MCF 10A (cell line): ENCODE measurements around the gene TMEM232. TPM values are rescaled to one million over a fixed set of nuclear protein-coding genes. Genes with fewer than 3 reads are reported as not detected.

Experiments used
- BruUV-seq: library from RNA; stranded (reverse); fragments of 400-500 nt; replicated peaks from 2 replicates; lab custom pipeline; 2021; lab: Mats Ljungman, UMichigan
- CTCF ChIA-PET: fragments of 300-600 bp; sonication (Branson Sonifier 250); formaldehyde crosslinking; extraction: SDS; loops from one replicate; lab custom pipeline; 2021; ENCODE audit warnings: antibody characterized with exemption, inconsistent platforms; lab: Yijun Ruan, JAX
- POLR2A ChIA-PET: fragments of 300-600, 350-650 bp; sonication (Branson Sonifier 250); formaldehyde crosslinking; extraction: SDS; loops from one replicate; lab custom pipeline; 2020; ENCODE audit warnings: antibody characterized with exemption, inconsistent platforms; lab: Yijun Ruan, JAX
- DNase-seq: peaks from one replicate; pipeline ENCODE4 v3.0.0-alpha.2; 2018; ENCODE audit not compliant: unreplicated experiment
- H3K27ac Mint-ChIP-seq: one replicate; pipeline ENCODE4 v1.8.0; 2022; ENCODE audit warnings: mild to moderate bottlenecking, low read depth, mixed read lengths; ENCODE audit not compliant: unreplicated experiment
- H3K27me3 Mint-ChIP-seq: one replicate; pipeline ENCODE4 v1.8.0; 2022; ENCODE audit warnings: mixed read lengths; ENCODE audit not compliant: insufficient read depth, unreplicated experiment
- H3K36me3 Mint-ChIP-seq: one replicate; pipeline ENCODE4 v1.8.0; 2022; ENCODE audit warnings: mild to moderate bottlenecking, moderate library complexity, mixed read lengths; ENCODE audit not compliant: insufficient read depth, unreplicated experiment
- H3K4me1 Mint-ChIP-seq: one replicate; pipeline ENCODE4 v1.8.0; 2022; ENCODE audit warnings: mixed read lengths; ENCODE audit not compliant: insufficient read depth, unreplicated experiment
- H3K4me3 Mint-ChIP-seq: one replicate; pipeline ENCODE4 v1.8.0; 2022; ENCODE audit warnings: mild to moderate bottlenecking, moderate library complexity, mixed read lengths; ENCODE audit not compliant: unreplicated experiment
- H3K9me3 Mint-ChIP-seq: one replicate; pipeline ENCODE4 v1.8.0; 2022; ENCODE audit warnings: mixed read lengths; ENCODE audit not compliant: unreplicated experiment
- intact Hi-C: fragments of 100-400 bp; cut with micrococcal nuclease; formaldehyde crosslinking; loops from 2 replicates; pipeline ENCODE4 v1.14.1; 2022
- total RNA-seq: library from RNA; stranded (reverse); gene quantifications from 2 replicates; pipeline ENCODE4 v1.2.3, GENCODE V29; 2022
- TF ChIP-seq, protein P1 (sequence below): fragments of 200-600 bp; IDR thresholded peaks from one replicate; pipeline ENCODE4 v1.8.0; 2022; ENCODE audit warnings: antibody characterized with exemption, mild to moderate bottlenecking; ENCODE audit not compliant: unreplicated experiment

Gene TMEM232
- total RNA-seq, 1 experiment from 2014 or later = 2.8 TPM

DNA sequence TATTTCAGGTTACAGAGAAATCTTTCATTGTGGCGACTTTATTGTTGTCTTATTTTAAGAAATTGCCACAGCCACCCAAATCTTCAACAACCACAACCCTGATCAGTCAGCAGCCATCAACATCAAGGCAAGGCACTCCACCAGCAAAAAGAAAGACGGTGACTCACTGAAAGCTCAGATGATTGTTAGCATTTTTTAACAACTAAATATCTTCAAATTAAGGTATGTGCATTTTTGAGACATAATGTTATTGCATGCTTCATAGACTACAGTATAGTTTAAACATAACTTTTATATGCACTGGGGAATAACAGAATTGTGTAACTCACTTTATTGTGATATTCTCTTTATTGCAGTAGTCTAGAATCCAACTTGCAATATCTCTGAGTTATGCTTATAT lies 263.4 kb downstream of the TMEM232 start:
- Mint-ChIP-seq H3K36me3 (no peaks in the 10 kb centered on the region), H3K27ac (no peak overlapping the region), H3K4me3 (no peak overlapping the region), H3K27me3 (peaks cover 13% of the 10 kb centered on the region), H3K9me3 (no peaks in the 10 kb centered on the region), H3K4me1 (no peaks in the 10 kb centered on the region)
- DNase-seq = no peak
- no TSS peak for BruUV-seq
- TF ChIP-seq, protein P1, sequence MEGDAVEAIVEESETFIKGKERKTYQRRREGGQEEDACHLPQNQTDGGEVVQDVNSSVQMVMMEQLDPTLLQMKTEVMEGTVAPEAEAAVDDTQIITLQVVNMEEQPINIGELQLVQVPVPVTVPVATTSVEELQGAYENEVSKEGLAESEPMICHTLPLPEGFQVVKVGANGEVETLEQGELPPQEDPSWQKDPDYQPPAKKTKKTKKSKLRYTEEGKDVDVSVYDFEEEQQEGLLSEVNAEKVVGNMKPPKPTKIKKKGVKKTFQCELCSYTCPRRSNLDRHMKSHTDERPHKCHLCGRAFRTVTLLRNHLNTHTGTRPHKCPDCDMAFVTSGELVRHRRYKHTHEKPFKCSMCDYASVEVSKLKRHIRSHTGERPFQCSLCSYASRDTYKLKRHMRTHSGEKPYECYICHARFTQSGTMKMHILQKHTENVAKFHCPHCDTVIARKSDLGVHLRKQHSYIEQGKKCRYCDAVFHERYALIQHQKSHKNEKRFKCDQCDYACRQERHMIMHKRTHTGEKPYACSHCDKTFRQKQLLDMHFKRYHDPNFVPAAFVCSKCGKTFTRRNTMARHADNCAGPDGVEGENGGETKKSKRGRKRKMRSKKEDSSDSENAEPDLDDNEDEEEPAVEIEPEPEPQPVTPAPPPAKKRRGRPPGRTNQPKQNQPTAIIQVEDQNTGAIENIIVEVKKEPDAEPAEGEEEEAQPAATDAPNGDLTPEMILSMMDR = no peak
- ChIA-PET POLR2A (interaction anchor here (1.0 kb wide), 1 partner anchor 12 kb away, joined by 3 read pairs; no protein-coding TSS in a partner anchor), CTCF (interaction anchor here (0.7 kb wide), 1 partner anchor 123 kb away, joined by 3 read pairs; no protein-coding TSS in a partner anchor)
- intact Hi-C loops = no loop called here

DNA sequence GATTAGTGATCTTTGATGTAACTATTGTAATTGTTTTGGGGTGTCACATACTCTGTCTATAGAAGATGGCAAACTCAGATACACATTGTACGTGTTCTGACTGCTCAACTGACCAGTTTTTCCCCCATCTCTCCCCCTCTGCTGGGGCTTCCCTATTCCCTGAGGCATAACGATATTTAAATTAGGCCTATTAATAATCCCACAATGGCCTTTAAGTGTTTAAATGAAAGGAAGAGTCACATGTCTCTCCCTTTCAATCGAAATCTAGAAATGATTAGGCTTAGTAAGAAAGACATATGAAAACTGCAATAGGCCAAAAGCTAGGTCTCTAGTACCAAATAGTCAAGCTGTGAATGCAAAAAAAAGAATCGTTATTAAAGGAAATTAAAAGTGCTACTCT lies 265.6 kb downstream of the TMEM232 start:
- no TSS peak for BruUV-seq
- no peaks in the 10 kb centered on the region for H3K36me3 Mint-ChIP-seq
- DNase-seq = no peak
- CTCF ChIA-PET = interaction anchor here (0.7 kb wide), 2 partner anchors 132 to 196 kb away, joined by 3 to 4 read pairs; no protein-coding TSS in a partner anchor
- H3K27me3 Mint-ChIP-seq = peaks cover 13% of the 10 kb centered on the region
- POLR2A ChIA-PET = no interaction called here
- H3K9me3 Mint-ChIP-seq = no peaks in the 10 kb centered on the region
- TF ChIP-seq, protein P1 = no peak
- no peak overlapping the region for H3K27ac Mint-ChIP-seq
- H3K4me1 Mint-ChIP-seq = no peaks in the 10 kb centered on the region
- intact Hi-C loops = no loop called here
- no peak overlapping the region for H3K4me3 Mint-ChIP-seq

DNA sequence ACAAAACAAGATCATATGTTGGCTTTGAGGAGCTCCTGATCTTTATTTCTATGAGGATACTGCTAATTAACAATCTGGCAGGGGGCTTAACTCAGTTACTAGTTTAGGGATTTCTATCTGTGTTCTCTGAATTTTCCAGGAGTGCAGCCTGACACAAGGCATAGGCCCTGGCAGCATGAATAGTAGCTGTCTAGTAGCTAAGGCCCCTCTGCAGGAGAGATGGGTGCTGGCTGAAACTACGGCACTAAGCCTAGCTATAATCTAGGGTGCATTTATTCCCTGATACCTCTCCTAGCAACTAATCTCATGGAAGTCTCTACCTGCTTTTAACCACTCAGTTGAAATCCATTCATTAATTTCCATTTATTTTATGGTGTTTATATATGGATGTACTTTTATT lies 268.2 kb downstream of the TMEM232 start:
- BruUV-seq = no TSS peak
- H3K4me3 Mint-ChIP-seq = no peak overlapping the region
- no peak for DNase-seq
- ChIA-PET POLR2A (interaction anchor here (0.6 to 0.7 kb wide), 2 partner anchors 10 to 105 kb away, joined by 3 read pairs; no protein-coding TSS in a partner anchor), CTCF (interaction anchor here (0.6 kb wide), 2 partner anchors 864 to 1914 kb away, joined by 3 read pairs; no protein-coding TSS in a partner anchor)
- no peak overlapping the region for H3K27ac Mint-ChIP-seq
- TF ChIP-seq, protein P1 = no peak
- H3K27me3 Mint-ChIP-seq = peaks cover 14% of the 10 kb centered on the region
- no peaks in the 10 kb centered on the region for H3K9me3 Mint-ChIP-seq
- no peaks in the 10 kb centered on the region for H3K36me3 Mint-ChIP-seq
- intact Hi-C loops = no loop called here
- no peaks in the 10 kb centered on the region for H3K4me1 Mint-ChIP-seq

DNA sequence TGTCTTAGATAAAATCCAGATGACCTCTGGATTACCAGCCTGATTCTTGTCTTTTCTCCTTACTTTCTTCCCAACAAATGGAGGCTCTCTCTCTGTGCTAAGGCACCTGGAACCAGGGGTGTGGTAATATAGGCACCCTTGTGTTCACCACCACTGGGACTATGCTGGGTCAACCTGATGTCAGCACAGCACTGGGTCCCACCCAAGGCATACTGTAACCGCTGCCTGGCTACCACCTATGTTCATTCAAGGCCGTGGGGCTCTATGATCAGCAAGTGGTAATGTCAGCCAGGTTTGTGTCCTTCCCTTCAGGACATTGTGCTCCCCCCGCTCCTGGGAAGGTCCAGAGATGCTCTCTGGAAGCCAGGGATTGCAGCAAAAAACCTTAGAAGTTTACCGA lies 283.6 kb downstream of the TMEM232 start:
- no peaks in the 10 kb centered on the region for H3K4me1 Mint-ChIP-seq
- H3K36me3 Mint-ChIP-seq = no peaks in the 10 kb centered on the region
- BruUV-seq = no TSS peak
- peaks cover 14% of the 10 kb centered on the region for H3K27me3 Mint-ChIP-seq
- no peaks in the 10 kb centered on the region for H3K9me3 Mint-ChIP-seq
- H3K27ac Mint-ChIP-seq = no peak overlapping the region
- no peak for DNase-seq
- ChIA-PET CTCF (interaction anchor here (0.7 kb wide), 1 partner anchor 95 kb away, joined by 3 read pairs; no protein-coding TSS in a partner anchor), POLR2A (no interaction called here)
- H3K4me3 Mint-ChIP-seq = no peak overlapping the region
- intact Hi-C loops = loop anchor here (10.0 kb wide), 1 partner anchor 272 kb away; no protein-coding TSS in a partner anchor
- TF ChIP-seq, protein P1 = no peak
